Left kidney (tissue), 2 donors: Measurements from ENCODE around the gene DCLK1. TPM values are rescaled to one million over a fixed set of nuclear protein-coding genes. Genes with fewer than 3 reads are reported as not detected.

Experiments used
- DNase-seq: peaks from one replicate; pipeline ENCODE4 v3.0.0-alpha.2; 2013
- polyA plus RNA-seq: library from polyadenylated mRNA; unstranded; fragments of 120-200 nt; gene quantifications from one replicate; pipeline ENCODE4 v1.2.1, GENCODE V29; 2013; ENCODE audit not compliant: insufficient read length

DCLK1 gene
- polyA plus RNA-seq, 1 donor, result 7.0 TPM

DNA sequence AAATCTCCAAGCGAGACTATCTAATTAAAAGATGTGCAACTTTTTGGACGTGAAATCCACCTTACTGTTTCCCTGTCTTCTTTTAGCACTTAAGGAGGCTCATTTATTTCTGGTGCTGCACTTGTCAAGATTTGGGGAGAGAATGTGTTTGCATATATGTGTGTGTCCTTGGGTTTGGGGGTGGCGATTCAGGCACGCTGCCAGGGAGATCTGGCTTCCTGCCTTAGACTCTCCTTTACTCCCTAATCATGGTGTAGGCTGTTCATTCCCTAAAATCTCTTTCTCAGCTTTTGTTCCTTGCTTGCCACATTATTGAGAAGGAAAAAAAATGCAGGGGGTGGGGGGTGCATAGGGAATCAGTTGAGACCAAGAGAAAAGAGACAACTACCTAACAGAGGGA is 271.2 kb downstream of the DCLK1 start:
- DNase-seq, result no peak

DNA sequence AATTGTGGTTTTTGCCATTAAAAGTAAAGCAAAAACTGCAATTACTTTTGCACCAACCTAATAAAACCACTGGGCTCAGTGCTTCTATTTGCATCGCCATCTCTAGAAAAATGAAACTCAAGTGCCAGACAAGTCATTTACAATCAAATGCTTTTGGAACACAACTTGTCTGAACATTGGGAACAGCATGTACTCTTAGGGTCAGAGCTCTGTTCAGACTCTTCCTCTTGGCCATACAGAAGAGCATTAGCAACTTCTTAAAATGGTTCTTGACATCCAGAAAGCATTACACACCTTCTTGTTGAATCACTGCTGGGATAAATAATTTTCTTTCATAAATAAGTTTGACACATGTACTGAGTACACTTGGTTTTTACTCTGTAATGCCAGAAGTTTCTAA is 272.5 kb downstream of the DCLK1 start:
- DNase-seq, result no peak

DNA sequence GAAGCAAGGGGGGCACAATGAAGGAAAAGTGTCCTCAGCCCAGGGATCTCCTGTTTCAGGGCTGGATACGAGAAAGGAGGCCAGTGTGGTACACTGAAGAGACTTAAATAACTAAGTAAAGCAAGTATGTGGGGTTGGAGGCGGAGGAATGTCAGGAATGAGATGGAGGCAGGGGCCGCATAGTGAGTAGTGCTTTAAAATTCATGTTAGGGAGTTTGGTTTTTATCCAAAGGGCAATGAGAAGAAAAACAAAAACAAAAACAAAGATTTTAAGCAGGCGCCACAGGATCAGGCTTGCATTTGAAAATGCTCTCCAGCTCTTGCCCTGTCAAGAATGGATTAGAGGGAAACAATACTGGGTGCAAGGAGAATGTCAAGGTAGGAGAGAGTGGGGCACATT is 273.4 kb downstream of the DCLK1 start:
- no peak for DNase-seq

DNA sequence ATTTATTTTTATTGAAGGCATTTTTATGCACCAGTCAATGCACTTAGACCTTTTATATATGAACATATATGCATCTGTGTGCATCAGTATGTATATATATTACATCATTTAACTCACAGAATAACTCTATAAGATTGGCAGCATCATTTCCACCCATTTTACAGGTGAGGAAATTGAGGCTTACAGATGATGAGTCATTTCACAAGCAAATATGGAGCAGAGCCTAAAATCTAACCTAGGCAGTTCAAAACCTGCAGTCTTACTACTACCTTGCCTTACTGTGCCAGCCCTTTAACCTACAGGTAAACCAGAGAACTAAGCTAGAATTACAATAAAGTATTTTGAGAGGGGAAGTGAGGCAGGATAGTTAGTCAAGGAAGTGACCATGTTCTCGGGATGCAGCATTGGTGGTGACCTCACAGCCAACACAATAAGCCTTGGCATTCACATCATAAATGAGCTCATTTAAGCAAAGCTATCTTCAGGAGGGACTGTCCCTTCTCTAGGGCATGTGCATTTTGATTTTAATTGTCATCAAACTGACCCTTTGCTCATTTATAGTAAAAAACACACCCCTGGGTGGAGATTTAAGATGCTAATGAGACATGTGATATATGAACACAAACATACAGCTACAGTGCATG is 274.3 kb downstream of the DCLK1 start:
- no peak for DNase-seq

DNA sequence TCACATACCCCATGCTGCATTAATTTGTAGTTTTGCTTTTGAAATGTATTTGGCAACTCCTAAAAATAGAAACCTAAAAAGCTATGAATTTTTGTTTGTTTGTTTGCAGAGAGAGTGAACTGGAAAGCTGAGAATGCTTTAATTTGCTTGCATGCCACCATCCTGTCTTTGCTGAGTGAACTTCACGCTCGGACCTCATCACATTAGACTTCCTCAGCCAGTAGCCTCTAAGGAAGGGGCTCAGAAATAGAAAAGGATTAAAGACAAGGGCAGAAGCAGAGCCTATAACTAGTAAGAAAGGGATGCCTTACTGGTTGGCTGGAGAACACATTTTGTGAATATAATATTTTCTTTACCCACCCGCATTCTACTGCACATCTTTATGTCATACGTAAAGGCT is 275.1 kb downstream of the DCLK1 start:
- no peak for DNase-seq

DNA sequence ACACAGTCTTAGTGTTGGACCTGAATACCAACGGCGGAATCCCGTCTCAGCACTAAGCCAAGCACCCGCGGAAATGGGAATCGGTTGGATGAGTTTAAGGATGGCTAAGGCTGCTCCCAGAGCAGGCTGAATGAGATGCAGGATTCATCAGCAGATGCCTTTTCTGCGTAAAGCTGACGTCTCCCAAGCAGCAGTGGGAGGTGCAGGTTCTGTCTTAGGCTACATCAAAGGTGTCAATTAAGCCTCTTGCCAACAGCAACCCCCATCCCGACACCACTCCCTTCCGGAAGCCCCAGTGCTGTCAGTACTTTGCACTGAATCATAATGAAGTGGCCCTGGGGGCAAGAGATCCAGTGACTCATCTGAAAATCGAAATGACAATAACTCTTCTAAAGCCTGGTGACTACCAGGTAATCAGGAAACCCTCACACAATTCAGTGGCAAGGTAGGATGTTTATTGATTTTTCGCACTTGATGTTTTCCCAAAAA is 275.6 kb downstream of the DCLK1 start:
- DNase-seq, result no peak

DNA sequence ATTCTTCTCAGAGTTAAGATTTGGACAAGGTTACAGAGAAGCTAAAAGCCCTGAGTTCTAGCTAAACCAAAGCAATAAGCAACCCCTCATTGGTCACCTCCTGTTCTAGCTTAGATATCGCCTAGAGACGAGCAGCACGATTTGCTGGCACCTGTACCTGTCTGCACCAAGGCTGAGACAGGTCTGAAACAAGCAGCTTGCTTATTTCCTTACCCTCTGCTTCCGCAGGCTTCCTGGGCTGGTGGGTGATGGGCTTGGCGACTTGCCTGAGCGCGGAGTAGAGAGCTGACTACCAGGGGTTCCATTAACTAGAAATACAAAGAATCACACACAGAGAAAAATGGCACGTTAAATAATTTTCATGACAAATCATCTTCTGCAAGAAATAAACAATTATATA is 276.9 kb downstream of the DCLK1 start:
- DNase-seq, result no peak

DNA sequence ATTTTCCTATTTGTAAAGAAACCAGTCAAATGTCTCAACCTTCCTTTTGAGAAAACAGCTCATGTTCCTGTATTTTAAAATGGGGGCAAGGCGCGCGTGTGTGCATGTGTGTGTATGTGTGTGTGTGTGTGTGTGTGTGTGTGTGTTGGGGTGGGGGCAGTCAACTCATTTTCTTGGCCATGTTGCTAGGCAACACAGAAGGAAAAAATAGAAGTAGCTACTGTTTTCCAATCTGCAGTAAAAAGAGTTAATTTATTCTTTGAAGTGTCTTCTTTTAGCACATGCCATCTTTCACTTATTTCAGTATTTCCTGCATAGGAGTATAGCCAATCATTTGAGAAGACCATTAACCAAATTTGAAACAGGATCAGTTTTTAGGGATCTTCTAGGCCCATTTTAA is 279.3 kb downstream of the DCLK1 start:
- DNase-seq, result no peak

DNA sequence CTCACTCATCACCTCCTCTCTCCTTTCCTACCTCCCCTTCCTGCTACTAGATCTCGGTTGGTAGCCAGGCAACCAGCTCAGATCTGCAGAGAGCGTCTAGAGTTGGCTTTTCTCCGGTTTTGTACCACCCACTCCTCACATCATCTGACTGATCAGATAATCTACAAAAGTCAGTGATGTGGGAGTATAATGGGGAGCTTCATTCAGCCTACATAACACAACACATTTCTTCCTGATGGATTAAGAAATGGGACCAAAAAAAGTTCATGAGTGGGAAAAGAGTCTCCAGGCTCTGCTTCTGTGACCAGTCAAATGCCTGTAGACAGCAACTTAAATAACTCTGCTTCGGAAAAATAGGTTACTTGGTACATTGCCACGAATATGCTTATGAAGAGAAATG is 279.8 kb downstream of the DCLK1 start:
- no peak for DNase-seq

DNA sequence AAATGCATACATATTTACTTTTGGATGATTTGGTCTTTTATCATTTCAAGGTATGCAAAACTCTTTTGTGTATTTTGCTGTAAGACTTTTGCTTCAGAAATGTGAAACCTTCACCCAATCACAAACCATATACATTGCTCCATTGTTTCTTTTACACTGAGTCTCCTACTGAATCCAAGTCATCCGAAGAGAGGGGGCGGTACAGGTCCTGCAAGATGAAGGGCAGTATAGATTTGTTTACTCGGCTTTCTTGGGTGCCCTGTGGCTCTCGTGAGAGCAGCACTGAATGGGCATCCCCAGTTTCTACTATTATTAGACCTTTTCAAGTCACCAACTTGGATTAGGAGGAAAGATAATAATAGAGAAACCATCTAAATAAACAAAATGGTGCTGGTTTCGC is 280.6 kb downstream of the DCLK1 start:
- DNase-seq, result no peak

DNA sequence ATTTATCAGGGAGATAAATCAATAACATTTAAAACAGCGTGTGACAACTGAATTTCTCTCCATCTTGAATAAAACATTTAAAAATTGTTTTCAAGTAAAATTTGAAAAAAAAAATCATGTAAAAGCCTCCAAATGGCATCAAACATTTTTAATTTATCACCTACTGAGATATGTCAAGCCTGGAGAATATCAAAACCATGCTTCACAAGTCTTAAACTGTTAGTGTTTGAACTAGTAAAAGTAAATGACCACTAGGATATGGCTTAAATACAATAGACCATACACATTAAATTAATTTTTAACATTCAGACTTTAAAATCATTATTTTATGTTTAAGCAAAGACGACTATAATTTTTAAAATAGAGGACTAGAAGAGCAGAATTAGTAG is 281.9 kb downstream of the DCLK1 start:
- DNase-seq, result no peak

DNA sequence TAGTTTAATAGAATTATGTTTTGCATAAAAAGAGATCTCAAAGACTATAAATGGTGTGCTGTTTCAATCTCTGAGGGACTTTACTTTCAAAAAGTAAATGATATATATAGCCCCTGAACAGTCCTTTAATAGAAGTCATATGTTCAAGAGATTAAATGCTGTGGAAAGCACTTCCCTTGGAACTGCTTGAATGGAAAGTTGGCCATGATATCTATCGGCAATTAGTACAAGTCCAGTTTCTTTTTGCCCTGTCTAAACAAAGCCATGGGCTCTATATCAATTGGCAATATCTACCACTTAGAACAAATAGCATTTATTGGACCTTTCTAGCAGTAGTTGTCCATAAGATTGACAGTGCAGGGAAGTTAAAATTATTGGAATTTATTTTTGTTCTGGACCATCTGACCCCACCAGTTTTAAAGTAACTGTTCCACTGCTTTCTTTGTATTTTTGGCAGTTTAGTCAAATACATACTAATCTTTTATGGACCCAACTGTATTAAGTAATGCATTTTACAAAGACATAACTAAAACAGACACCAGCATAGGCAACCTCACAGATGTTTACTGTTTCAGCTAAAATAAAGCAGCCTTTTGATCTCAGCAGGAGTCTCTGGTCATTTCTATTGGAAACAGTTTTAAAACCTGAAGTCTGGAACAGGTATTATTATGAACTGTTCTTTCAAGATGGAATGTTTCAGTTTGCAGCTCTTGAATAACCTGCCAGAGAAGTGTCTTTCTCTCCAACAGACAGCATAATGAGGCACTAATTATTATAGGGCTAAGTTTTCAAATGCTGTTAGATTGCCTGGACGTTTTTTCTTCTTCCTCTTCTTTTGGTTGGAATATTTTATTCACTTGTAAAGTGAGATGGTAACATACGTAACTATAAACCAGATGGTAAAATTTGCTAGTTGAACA is 282.6 kb downstream of the DCLK1 start:
- no peak for DNase-seq

DNA sequence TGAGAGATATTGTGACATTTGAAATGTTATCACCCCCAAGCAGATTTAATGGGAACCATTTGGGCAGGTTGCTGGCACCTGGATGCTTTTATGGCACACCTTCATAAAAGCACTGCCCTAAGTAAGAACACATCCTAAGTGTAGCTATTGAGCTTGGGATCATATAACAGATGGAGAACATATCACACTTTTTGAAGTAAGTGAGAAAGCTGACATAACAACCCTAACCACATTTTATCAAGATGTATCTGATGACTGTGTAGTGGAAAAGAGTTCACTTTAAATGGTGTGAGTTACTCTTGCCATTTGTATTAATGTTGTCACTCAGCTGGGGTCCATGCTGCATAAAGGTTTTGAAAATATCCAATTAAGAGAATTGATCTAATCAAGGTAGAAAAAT is 287.9 kb downstream of the DCLK1 start:
- no peak for DNase-seq

DNA sequence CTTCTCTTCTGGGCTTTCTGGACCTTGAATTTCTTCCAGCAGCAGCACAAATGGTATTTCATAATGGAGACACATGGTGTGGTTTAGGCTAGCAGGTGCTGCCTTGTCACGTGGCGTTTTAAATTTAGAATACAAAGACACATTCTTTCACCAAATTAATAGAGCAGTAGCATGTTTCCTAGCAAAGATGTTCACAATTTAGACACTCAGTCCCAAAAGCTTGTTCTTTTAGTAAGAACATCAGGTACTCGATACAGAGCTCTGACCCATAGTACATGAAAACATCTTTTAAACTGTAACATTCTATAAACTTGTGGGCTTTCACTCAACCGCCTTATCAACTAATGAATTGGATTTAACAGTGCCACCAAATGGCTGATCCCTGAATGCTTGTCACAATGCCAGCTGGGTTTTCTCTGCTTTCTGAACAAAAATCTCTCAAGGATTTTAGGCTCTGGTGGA is 290.1 kb downstream of the DCLK1 start:
- DNase-seq, result no peak

DNA sequence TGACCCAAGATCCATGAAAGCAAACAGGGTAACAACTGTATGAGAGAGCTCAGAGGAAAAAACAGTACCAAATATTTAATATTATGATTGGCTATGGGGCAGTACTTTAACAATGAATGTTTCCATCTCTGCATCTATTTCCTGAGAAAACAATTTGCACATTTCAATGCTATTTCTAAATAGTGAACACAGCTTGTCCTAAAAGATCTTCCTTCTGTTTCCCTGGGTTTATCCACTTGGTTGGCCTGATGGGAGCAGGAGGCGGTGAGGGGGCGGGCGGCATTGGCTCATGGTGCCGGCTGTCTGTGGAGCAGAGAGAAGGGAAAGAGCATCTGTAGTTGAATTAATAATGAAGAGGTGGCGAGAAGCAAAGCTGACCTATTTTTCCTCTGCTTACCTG is 291.4 kb downstream of the DCLK1 start:
- no peak for DNase-seq

DNA sequence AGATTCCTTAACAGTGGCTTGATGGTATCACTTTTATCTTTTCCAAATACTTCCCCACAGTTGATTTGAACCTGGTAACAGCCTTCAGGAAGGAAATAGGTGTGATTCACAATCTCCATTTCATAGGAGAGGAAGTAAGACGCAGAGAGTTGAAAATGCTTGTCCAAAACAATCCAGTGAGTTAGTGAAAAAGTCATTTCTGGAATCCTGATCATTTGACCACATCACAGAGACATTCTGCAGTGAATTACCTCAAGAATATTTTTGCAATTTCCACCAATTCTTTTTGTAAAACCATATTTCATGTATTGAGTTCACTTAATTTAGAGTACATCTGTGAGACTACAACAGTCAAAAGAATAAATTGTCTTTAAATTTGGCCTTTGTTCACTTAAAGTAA is 292.8 kb downstream of the DCLK1 start:
- DNase-seq, result no peak

DNA sequence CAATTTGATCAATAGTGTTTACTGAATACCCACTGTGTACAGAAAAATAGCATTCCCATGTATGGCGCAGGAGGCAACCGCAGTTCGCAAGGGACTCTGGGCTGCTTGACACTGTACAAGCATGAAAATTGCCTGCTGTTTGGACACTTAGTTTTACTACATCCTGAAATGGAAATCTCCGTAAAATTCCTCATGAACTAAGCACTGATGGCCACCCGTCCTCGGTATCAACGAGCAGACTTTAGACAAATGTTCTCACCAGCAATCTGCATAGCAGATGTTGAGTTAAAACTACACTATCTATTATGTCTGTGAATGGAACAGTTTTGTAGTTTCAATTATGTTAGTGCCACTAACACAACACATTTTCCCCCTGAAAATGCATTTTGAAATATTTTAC is 294.7 kb downstream of the DCLK1 start:
- no peak for DNase-seq

DNA sequence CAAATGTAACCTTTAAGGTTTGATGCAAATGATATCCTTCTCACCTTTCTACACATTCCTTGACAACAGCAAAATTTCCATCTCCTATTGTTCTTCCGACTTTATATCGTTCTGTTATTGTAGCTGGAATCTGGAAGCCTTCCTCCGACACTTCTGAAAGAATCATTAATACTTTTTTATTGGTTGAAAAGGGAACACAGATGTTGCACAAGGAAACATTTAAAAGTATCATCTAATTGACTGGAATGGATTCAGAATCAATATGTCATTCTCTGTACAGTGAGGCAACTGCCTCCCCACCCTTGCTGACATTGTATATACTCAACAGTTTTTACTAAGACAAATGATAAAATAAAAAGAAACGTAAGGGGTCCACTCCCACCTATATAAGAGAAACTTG is 295.2 kb downstream of the DCLK1 start:
- DNase-seq, result no peak

DNA sequence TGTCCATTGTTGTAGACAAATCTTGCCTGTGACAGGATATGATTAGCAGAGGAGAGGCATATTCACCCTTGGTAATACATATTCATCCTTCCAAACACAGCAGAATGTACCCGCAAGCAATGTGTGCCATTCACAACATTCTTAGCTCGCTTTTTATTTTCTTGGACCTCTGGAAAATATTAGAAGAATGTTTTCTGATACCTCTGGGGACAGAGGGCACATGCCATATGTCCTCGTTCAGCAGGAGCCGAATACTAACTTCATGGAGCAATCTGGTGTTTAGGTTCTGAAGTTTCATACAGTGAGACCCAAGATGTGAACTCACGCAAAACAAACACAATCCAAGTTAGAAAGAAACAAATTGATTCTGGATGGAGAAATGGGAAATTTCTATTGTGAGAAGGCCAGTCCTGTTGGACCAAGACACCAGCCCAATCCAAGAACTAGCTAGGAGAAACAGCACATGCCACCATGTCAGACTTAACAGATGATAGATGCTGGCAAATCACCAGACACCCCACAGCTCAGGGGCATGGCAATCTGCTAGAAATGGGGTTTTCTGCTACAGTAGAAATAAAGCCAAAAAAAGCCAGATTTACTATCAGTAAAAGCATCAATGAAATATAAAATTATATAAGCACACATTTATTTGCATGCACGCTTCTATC is 297.4 kb downstream of the DCLK1 start:
- DNase-seq, result no peak

DNA sequence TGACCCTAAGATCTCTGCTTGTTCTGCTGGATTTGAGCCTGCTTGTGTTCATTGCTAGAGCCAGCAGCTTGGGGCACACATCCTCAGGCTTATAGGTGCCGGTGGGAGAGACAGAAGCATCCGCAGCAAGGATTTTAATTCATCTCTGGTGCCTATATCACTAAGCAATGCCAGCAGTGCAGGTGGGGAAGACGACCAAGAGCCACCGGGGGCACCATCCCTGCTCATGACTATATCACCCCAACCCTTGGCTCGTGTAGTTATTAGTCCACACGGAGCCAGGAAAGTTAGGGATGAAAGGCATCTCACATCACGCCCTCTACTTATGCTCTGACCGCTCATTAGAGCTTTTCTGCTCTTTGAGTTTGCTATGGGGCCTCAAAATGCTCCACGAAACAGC is 298.2 kb downstream of the DCLK1 start:
- no peak for DNase-seq

DNA sequence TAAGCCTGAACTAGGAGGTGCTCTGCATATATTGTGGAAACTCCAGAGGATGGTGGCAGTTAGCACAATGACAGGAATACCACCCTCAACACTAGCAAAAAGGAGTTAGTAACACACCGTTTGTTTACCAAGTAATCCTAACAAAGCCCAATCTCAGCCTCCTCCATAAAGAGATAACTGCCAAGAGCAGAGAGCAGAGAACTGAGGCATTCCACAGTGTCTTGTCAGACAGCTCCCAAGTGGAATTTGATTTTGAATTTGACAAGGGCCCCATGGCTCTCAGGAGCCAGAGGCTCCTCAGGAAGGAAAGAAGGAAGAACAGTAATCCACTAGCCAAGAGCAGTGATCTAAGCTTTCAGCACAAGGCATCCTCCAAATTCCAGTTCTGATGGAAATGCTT is 298.6 kb downstream of the DCLK1 start:
- DNase-seq, result no peak

DNA sequence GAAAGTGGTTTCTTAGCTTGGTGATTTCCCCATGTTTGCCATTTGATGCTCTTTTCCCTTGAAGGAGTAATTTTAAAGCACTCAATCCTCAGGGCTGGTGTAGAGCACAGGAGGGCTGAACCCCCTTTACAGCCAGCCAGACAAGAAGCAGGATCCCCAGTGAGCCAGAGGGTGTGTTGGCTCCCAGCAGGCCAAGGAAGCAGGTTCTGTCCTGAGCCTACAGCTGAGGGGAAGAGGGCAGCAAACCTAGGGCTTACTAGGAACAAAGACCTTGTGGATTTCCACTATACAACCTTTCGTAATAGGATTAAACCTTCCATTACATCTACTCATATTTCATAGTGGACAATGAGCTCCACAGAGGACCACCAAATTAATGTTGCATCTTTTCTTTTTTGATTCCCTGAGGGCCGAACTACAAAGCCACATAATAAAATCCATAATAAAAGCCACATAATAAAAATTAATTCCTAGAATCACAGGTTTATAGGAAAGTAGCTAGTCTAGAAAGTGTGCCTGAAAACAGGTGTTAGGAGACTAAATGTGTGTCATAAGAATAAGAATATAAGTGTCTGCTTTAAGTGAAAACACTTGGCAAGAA is 300.2 kb downstream of the DCLK1 start:
- no peak for DNase-seq
